ENCODE results near the gene TP53TG5. TPM values are rescaled to one million over a fixed set of nuclear protein-coding genes. Genes with fewer than 3 reads are reported as not detected.

The TP53TG5 gene
- total RNA-seq, 3 donors from 2014 or later (not counting 1 experiment from before 2014, with no cell fraction given) = 0.14 TPM; not detected in 2

- Histone ChIP-seq H3K4me3 (ENCODE audit: low read length) (no peak overlapping the region), H3K4me1 (ENCODE audit: control insufficient read depth, insufficient read depth, low read length) (peaks cover 36% of the 10 kb centered on the region), H3K36me3 (ENCODE audit: control insufficient read depth, insufficient read depth, low read length) (peaks cover 31% of the 10 kb centered on the region), H3K9me3 (ENCODE audit: control insufficient read depth, insufficient read depth, low read length) (no peaks in the 10 kb centered on the region), H3K27me3 (ENCODE audit: control insufficient read depth, insufficient read depth, low read length) (no peaks in the 10 kb centered on the region), H3K27ac (ENCODE audit: low read length) (no peak overlapping the region)
- intact Hi-C loops (cut with micrococcal nuclease) = no loop called here
- no peak for DNase-seq
- ATAC-seq = no peak
- Mint-ChIP-seq H3K9me3 (no peaks in the 10 kb centered on the region), H3K27ac (peak overlapping the region in 1 of 2 donors; percentile 99), H3K36me3 (peaks cover 9% of the 10 kb centered on the region), H3K4me3 (peak overlapping the region; percentile 47), H3K27me3 (ENCODE audit: low read depth in 2 of 2) (no peaks in the 10 kb centered on the region), H3K4me1 (peaks cover 47 to 56% of the 10 kb centered on the region in 2 donors)
- WGBS (ENCODE audit: insufficient coverage) = 98% methylated on average over 5 of the region's 5 CpGs
- TF ChIP-seq, protein P1, sequence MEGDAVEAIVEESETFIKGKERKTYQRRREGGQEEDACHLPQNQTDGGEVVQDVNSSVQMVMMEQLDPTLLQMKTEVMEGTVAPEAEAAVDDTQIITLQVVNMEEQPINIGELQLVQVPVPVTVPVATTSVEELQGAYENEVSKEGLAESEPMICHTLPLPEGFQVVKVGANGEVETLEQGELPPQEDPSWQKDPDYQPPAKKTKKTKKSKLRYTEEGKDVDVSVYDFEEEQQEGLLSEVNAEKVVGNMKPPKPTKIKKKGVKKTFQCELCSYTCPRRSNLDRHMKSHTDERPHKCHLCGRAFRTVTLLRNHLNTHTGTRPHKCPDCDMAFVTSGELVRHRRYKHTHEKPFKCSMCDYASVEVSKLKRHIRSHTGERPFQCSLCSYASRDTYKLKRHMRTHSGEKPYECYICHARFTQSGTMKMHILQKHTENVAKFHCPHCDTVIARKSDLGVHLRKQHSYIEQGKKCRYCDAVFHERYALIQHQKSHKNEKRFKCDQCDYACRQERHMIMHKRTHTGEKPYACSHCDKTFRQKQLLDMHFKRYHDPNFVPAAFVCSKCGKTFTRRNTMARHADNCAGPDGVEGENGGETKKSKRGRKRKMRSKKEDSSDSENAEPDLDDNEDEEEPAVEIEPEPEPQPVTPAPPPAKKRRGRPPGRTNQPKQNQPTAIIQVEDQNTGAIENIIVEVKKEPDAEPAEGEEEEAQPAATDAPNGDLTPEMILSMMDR (IDR thresholded peaks at IDR 0.05) = no peak
These were observed 12.6 kb downstream of the TP53TG5 start for GRCh38 chr20:45365444-45365970.

GRCh38 chr20:45363611-45364492 lies 14.3 kb downstream of the TP53TG5 start:
- peak in 1 of 2 donors; percentile 19 for DNase-seq
- peak overlapping the region; percentile 78 for H3K4me3 ChIP-seq (ENCODE audit: low read length)
- intact Hi-C loops (cut with micrococcal nuclease) = loop anchor here (1.0 kb wide), 4 partner anchors 9 to 86 kb away; partner anchors contain the start of gene PIGT
- peaks cover 36% of the 10 kb centered on the region for H3K4me1 ChIP-seq (ENCODE audit: control insufficient read depth, insufficient read depth, low read length)
- TF ChIP-seq, protein P1 (IDR thresholded peaks at IDR 0.05) = no peak
- Mint-ChIP-seq H3K27ac (peak overlapping the region; percentile 97 to 99), H3K4me1 (peaks cover 47 to 56% of the 10 kb centered on the region in 2 donors), H3K9me3 (no peaks in the 10 kb centered on the region), H3K4me3 (peak overlapping the region; percentile 99), H3K27me3 (ENCODE audit: low read depth in 2 of 2) (no peaks in the 10 kb centered on the region), H3K36me3 (peaks cover 9% of the 10 kb centered on the region)
- WGBS (ENCODE audit: insufficient coverage) = 21% methylated on average over 22 of the region's 23 CpGs
- ATAC-seq = no peak
- peak overlapping the region; percentile 91 for H3K27ac ChIP-seq (ENCODE audit: low read length)
- peaks cover 31% of the 10 kb centered on the region for H3K36me3 ChIP-seq (ENCODE audit: control insufficient read depth, insufficient read depth, low read length)
- no peaks in the 10 kb centered on the region for H3K9me3 ChIP-seq (ENCODE audit: control insufficient read depth, insufficient read depth, low read length)
- H3K27me3 ChIP-seq (ENCODE audit: control insufficient read depth, insufficient read depth, low read length) = no peaks in the 10 kb centered on the region

GRCh38 chr20:45362804-45363610 lies 15.1 kb downstream of the TP53TG5 start, which contains the start of gene SYS1:
SYS1 (plus strand) TSS chr20:45363156; CDS start chr20:45363532, 376 bp downstream.
- ATAC-seq = peak; percentile 87 to 97 (median 88)
- H3K27ac Mint-ChIP-seq = peak within 1 kb of the TSS; percentile 97 to 99
- peak within 1 kb of the TSS; percentile 91 for H3K27ac ChIP-seq (ENCODE audit: low read length)
- under 1% methylated on average over 55 of the region's 55 CpGs for WGBS (ENCODE audit: insufficient coverage)
- intact Hi-C loops (cut with micrococcal nuclease) = loop anchor here (1.0 kb wide), 6 partner anchors 10 to 87 kb away; partner anchors contain the start of gene PIGT
- H3K4me3 ChIP-seq (ENCODE audit: low read length) = peak within 1 kb of the TSS; percentile 78
- H3K9me3 Mint-ChIP-seq = no peaks in the 10 kb centered on the region
- peaks cover 41 to 48% of the 10 kb centered on the region in 2 donors for H3K4me1 Mint-ChIP-seq
- TF ChIP-seq, protein P1 (IDR thresholded peaks at IDR 0.05) = peak; percentile 92
- H3K36me3 Mint-ChIP-seq = peaks cover 5% of the 10 kb centered on the region
- peaks cover 25% of the 10 kb centered on the region for H3K36me3 ChIP-seq (ENCODE audit: control insufficient read depth, insufficient read depth, low read length)
- H3K27me3 ChIP-seq (ENCODE audit: control insufficient read depth, insufficient read depth, low read length) = no peaks in the 10 kb centered on the region
- peak; percentile 95 to 100 for DNase-seq
- H3K27me3 Mint-ChIP-seq (ENCODE audit: low read depth in 2 of 2) = no peaks in the 10 kb centered on the region
- H3K4me3 Mint-ChIP-seq = peak within 1 kb of the TSS; percentile 99
- H3K9me3 ChIP-seq (ENCODE audit: control insufficient read depth, insufficient read depth, low read length) = no peaks in the 10 kb centered on the region
- peaks cover 29% of the 10 kb centered on the region for H3K4me1 ChIP-seq (ENCODE audit: control insufficient read depth, insufficient read depth, low read length)
